Neutrophil (primary cell): Measurements from ENCODE around the gene FNIP1.
A peak's percentile ranks its signal among the peaks of the same experiment; 100 is the strongest.
"Not testable (repeated sequence)": the region's sequence is repeated elsewhere in the genome, so short reads cannot be mapped to it uniquely, and the experiment has no call there.

ENCODE experiments used
- H3K27ac ChIP-seq: fragments of 200-600 bp; sonication (generic); 2 replicates; pipeline ENCODE4 v1.5.1; 2016; ENCODE audit warnings: mild to moderate bottlenecking, moderate library complexity
- H3K27me3 ChIP-seq: fragments of 200-600 bp; sonication (generic); 2 replicates; pipeline ENCODE4 v1.6.0; 2016; ENCODE audit warnings: mild to moderate bottlenecking
- H3K36me3 ChIP-seq: fragments of 200-600 bp; sonication (generic); 2 replicates; pipeline ENCODE4 v1.5.1; 2017
- H3K4me1 ChIP-seq, 2 experiments: fragments of 200-600 bp in 1 of 2; sonication (generic) in 1 of 2; 1 replicate in 1 of 2; 2 replicates in 1 of 2; pipeline versions ENCODE4 v1.5.1 to v1.6.1; 2013 to 2016; ENCODE audit warnings: low read depth in 1 of 2, low read length in 1 of 2, mild to moderate bottlenecking in 1 of 2, moderate library complexity in 1 of 2; ENCODE audit not compliant: control insufficient read depth in 1 of 2, insufficient read depth in 1 of 2
- H3K4me3 ChIP-seq, 2 experiments: fragments of 200-600 bp in 1 of 2; sonication (generic) in 1 of 2; 1 replicate in 1 of 2; 2 replicates in 1 of 2; pipeline ENCODE4 v1.5.1; 2013 to 2016; ENCODE audit warnings: low read depth in 1 of 2, low read length in 1 of 2, mild to moderate bottlenecking in 1 of 2, moderate library complexity in 1 of 2
- H3K9me3 ChIP-seq: fragments of 200-600 bp; sonication (generic); 2 replicates; pipeline ENCODE4 v1.5.1; 2016
- CTCF ChIP-seq: fragments of 200-600 bp; sonication (generic); IDR thresholded peaks from 2 replicates; pipeline ENCODE4 v1.5.1; 2016; ENCODE audit warnings: antibody characterized with exemption

The FNIP1 gene

GRCh38 chr5:131627207-131627865 lies 169.5 kb downstream of the FNIP1 start:
- no peak for TF ChIP-seq CTCF
- Histone ChIP-seq H3K4me1 (peaks cover 24 to 39% of the 10 kb centered on the region in 2 experiments), H3K9me3 (no peaks in the 10 kb centered on the region), H3K27me3 (no peaks in the 10 kb centered on the region), H3K4me3 (no peak overlapping the region), H3K27ac (no peak overlapping the region), H3K36me3 (peaks cover 7% of the 10 kb centered on the region)

GRCh38 chr5:131622633-131623032 lies 174.2 kb downstream of the FNIP1 start:
- no peaks in the 10 kb centered on the region for H3K9me3 ChIP-seq
- no peak overlapping the region for H3K4me3 ChIP-seq
- H3K27ac ChIP-seq, result peak overlapping the region; percentile 45
- no peaks in the 10 kb centered on the region for H3K27me3 ChIP-seq
- peaks cover 8% of the 10 kb centered on the region for H3K36me3 ChIP-seq
- no peak for TF ChIP-seq CTCF
- peaks cover 20 to 30% of the 10 kb centered on the region in 2 experiments for H3K4me1 ChIP-seq

DNA sequence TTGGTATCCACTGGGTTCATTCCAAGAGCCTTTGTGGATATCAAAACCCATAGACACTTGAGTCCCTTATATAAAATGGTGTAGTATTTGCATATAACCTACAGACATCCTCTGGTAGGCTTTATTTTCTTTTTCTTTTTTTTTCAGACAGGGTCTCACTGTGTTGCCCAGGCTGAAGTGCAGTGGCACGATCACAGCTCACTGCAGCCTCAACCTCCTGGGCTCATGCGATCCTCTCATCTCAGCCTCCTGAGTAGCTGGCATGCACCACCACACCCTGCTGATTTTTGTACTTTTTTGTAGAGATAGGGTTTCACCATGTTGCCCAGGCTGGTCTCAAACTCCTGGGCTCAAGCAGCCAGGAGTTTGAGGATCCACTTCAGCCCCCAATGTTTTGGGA lies 175.7 kb downstream of the FNIP1 start:
- Histone ChIP-seq H3K27ac (peak overlapping the region; percentile 53), H3K4me1 (peaks cover 25 to 39% of the 10 kb centered on the region in 2 experiments)
- not testable (repeated sequence) for H3K9me3 ChIP-seq, H3K36me3 ChIP-seq, H3K27me3 ChIP-seq, H3K4me3 ChIP-seq

DNA sequence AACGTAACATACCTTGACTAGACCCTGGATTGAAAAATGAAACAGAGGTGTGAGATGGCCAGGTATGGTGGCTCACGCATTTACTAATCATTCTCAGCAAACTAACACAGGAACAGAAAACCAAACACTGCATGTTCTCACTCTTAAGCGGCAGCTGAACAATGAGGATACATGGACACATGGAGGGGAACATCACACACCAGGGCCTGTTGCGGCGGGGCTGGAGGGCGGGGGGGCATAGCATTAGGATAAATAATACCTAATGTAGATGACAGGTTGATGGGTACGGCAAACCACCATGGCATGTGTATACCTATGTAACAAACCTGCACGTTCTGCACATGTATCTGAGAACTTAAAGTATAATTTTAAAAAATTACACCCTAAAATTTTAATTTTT lies 177.7 kb downstream of the FNIP1 start:
- Histone ChIP-seq H3K27ac (peak overlapping the region; percentile 53), H3K4me1 (peaks cover 38 to 55% of the 10 kb centered on the region in 2 experiments), H3K27me3 (no peaks in the 10 kb centered on the region), H3K4me3 (no peak overlapping the region), H3K9me3 (no peaks in the 10 kb centered on the region), H3K36me3 (peaks cover 5% of the 10 kb centered on the region)
- no peak for TF ChIP-seq CTCF

DNA sequence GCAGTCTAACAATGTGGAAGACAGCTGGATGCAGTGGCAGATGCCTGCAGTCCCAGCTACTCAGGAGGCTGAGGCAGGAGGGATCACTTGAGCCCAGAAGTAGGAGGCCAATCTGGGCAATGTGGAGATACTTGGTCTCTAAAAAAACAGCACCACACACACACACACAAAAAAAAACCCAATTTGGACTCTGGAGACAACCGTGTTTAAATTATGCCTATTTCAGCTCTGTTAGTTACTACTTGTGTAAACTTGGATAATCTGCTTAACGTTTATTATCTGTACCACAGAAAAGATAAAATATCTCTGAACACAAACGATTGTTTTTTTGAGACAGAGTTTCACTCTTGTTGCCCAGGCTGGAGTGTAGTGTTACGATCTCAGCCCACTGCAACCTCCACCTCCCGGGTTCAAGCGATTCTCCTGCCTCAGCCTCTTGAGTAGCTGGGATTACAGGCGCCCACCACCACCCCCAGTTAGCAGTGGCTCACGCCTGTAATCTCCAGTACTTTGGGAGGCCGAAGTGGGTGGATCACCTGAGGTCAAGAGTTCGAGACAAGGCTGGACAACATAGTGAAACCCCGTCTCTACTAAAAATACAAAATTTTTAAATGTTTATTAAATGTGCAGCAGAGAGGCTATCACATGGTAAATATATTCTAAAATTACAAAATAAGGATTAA lies 179.5 kb downstream of the FNIP1 start:
- H3K9me3 ChIP-seq, result no peaks in the 10 kb centered on the region
- peak overlapping the region; percentile 78 for H3K27ac ChIP-seq
- peaks cover 38 to 55% of the 10 kb centered on the region in 2 experiments for H3K4me1 ChIP-seq
- no peak overlapping the region for H3K4me3 ChIP-seq
- H3K27me3 ChIP-seq, result no peaks in the 10 kb centered on the region
- H3K36me3 ChIP-seq, result peaks cover under 1% of the 10 kb centered on the region
- TF ChIP-seq CTCF, result no peak

DNA sequence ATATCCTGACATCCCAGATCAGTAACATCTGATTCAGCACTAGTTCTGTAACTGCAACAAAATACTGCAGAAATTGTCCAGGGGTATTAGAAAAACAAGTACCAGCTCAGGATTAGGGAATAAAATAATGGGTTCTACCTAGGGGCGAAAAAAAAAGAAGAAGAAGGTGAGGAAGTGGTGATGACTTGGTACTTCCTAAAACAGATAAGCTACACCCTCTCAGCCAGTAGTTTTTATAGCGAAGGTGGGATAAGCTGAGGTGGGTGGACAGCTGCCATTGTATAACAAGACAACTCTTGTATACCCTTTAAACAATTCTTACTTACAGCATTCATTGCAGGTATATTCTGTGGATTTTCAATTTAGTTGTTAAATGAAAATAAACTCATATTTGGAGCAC lies 180.9 kb downstream of the FNIP1 start:
- H3K27ac ChIP-seq, result peak overlapping the region; percentile 78
- H3K27me3 ChIP-seq, result no peaks in the 10 kb centered on the region
- no peaks in the 10 kb centered on the region for H3K9me3 ChIP-seq
- H3K4me3 ChIP-seq, result peak overlapping the region; percentile 29 to 34
- H3K36me3 ChIP-seq, result no peaks in the 10 kb centered on the region
- peaks cover 33 to 43% of the 10 kb centered on the region in 2 experiments for H3K4me1 ChIP-seq
- no peak for TF ChIP-seq CTCF
